Stimulated activated CD8-positive, alpha-beta memory T cell treated with anti-CD3 and anti-CD28 coated beads, Interleukin-4, amount 100 ng/mL, for 1 hour (primary cell): ENCODE measurements around the gene AKR7A2.

Experiments used
- DNase-seq, 2 donors: peaks; one replicate each; pipeline ENCODE4 v3.0.0-alpha.2; 2020; ENCODE audit warnings: low read depth in 2 of 2, low spot score in 1 of 2

Gene AKR7A2

GRCh38 chr1:19343617-19344350 is 31.8 kb upstream of the AKR7A2 start:
- DNase-seq: no peak

GRCh38 chr1:19342894-19343616 is 31.1 kb upstream of the AKR7A2 start:
- no peak for DNase-seq

DNA sequence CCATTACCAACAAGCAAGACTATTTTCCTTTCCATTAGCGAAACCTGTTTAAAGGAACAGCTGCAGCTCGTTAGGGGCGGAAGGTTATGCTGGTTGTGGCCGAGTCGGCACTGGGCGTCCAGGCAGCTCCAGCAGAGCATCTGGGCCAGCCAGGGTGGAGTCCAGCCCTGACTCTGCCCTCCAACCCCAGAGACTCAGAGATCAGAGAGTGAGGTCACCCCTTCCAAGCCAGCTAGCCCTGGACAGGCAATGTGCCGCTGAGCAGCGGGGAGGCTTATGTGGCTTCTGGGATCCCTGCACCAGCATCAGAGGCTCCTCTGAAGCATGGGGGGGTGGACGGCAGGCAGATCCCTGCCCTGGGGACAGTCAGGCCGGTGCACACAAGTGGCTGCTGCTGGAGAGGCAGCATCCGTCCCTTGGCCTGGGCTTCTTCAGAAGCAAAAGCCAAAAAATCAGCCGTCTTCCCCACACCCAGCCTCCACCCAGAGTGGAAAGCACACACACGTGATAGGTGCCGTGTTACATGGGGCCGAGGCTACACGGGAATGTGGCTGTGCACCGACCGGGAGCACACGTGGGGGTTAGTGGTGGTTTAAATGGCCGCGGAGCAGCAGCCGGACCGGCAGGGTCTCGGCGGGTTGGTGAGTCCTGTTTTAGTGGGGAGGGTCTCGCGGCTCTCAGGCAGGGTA is 30.3 kb upstream of the AKR7A2 start:
- no peak for DNase-seq

- DNase-seq: peak; percentile 22 to 44
Measured at GRCh38 chr1:19341201-19342061, 29.5 kb upstream of the AKR7A2 start.

DNA sequence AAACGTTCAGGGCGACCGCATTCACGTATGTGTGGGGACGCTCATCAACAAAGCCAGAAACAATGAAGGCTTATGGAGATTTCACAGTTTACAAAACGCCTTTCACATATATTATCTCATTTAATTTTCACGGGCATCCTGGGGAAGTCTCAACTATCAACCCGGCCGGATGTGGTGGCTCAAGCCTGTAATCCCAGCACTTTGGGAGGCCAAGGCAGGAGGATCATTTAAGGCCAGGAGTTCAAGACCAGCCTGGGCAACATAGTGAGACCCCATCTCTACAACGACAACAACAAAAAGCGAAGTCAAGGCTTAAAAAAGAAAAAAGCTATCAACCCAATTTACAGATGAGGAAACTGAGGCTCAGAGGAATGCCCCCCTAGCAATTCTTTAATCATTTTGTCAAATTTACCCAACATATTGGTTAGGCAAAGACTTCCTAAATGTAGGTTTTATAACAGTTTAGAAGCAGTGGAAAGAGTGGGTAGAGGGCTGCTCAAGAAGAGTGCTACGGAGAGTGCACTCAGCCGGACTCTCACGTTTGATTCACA is 28.5 kb upstream of the AKR7A2 start:
- DNase-seq: no peak

DNA sequence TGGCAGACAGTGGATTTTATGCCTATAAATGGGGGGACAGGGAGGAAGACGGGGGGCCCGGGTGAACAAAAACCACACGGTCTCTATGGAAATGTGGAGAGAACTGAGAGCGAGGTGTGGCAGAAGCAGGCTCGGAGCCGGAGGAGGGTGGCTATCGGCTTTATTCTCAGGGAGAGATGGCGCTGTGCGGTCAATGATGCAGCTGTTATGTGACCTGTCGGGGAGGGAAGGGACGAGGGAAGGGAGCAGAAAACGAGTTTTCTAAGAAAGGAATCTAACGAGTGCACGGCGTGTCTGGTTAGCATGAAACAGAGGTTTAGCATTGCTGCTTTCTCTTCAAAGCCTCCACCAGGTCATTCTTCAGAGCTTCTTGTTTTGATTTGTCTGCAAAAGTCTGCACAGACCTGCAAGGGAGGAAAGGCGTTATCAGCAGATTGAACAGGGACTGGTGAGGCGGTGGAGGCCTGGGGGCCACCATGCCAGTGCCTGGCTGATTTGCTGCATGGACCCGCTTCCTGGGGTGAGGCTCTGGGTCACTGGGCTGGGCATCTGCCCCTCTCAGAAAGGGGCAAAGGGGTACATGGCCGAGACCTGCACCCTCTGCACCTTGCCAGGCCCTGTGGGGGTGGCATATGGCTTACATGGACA is 27.4 kb upstream of the AKR7A2 start:
- DNase-seq: no peak

DNA sequence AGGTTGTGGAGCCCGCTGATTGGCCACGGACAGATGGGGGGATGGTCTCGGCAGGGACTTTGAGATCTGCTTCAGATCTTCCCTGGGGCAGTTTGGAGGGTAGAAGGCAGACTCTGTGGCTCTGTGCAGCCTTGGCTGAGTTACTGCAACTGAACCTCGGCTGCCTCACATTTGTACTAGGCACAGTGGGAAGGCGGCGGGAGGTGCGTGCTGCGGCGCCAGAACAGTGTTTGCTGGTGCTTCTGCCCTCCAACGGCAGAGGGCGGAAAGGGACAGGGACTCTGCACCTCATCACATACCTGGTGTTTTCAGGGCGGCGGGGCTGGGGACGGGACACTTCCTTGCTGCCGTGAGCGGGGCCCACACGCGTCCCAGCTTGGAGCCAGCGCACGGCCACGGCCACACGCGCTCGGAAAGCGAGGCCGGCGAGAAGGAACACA is 26.4 kb upstream of the AKR7A2 start:
- no peak for DNase-seq

- no peak for DNase-seq
Measured at GRCh38 chr1:19337289-19337688, 25.3 kb upstream of the AKR7A2 start.

DNA sequence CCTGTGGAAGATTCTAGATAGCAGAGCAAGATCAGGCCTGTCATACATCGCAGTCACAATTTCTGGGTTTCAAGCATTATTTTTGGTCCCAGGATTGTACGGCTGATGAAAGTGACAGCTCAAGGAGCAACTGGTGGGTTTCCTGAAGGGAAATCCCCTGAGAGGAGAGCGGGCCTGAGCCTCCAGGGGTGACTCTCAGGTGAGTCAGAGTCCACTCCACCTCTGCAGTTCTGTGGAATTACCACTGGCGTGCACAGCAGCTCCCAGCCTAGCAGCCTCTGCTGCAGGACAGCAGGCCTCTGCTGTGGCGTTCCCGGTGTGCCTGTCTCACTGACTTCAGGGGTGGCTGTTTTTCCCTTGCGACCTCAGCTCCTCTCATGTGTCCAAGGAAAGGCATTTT is 24.6 kb upstream of the AKR7A2 start:
- no peak for DNase-seq

DNA sequence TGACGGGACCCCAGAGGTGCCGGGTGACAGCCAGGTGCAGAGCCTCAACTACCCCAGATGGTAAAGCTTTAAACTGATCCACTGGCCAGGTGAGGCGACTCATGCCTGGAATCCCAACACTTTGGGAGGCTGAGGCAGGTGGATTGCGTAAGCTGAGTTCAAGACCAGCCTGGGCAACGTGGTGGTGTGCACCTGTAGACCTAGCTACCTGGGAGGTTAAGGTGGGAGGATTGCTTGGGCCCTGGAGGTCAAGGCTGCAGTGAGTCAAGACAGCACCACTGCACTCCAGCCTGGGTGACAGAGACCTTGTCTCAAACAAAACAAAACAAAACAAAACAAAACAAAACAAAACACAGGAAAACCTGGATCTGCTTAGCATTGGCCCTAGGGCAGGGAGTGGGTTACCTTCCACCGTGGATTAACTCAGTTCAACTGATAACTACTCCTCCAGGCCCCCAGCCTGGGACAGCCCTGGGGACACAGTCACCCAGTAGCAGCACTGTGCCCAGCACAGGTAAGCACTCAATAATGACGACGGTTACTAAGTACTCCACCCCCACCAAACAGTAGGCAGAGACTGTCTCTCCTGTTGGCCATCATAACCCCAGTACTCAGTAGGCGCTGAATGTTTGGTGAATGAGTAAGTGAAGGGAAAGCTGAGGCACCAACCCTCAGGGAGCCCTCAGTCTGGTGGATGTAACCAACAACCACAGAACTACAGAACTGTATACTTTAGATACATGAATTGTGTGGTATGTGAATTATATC is 21.8 kb upstream of the AKR7A2 start:
- DNase-seq: no peak

GRCh38 chr1:19332832-19333231 is 20.9 kb upstream of the AKR7A2 start:
- no peak for DNase-seq

DNA sequence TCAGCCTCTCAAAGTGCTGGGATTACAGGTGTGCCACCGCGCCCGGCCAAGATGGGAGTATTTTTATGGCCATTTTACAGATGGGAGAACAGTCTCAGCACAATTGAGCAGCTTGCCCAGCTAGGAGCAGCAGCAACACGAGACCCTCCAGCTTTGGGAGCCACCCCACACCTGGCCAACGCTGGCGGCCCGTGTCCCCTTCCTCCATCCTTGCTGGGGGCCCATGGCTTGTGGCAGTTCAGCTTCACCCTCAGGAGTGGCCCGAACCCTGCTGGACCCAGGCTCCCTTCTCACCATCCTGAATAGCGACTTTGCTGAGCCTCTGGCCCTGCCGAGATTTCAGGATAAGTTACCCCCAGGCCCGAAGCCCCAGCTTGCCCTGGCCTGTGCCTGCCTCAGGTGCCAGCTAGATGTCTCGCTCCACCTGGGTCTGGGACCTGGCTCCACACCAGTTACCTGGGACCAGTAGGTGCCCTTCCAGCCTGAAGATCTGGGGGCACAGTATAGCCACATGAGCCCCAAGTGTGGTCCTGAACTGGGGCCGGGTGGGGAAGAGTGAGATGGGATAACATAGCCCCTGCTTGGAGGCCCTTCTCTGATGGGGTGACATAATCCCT is 19.4 kb upstream of the AKR7A2 start:
- no peak for DNase-seq

- no peak for DNase-seq
Measured at GRCh38 chr1:19330449-19331135, 18.6 kb upstream of the AKR7A2 start.

GRCh38 chr1:19329611-19330010 is 17.7 kb upstream of the AKR7A2 start:
- no peak for DNase-seq

DNA sequence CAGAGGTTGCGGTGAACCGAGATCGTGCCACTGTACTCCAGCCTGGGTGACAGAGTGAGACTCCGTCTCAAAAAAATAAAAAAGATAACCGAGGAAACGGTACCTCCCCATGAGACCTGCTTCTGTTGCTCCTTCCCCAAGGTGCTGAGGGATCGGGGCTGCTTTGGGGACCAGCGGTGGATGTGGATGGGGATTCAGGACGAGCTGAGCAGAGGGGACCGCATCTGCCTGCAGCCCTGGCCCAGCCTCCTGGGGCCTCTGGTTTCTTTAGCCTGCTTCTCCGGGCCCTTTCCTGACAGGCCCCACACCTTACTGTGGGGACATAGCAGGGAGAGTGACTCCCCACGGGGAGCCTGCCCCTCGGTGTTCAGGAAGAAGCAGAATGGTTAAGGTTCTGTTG is 17.2 kb upstream of the AKR7A2 start:
- DNase-seq: no peak

DNA sequence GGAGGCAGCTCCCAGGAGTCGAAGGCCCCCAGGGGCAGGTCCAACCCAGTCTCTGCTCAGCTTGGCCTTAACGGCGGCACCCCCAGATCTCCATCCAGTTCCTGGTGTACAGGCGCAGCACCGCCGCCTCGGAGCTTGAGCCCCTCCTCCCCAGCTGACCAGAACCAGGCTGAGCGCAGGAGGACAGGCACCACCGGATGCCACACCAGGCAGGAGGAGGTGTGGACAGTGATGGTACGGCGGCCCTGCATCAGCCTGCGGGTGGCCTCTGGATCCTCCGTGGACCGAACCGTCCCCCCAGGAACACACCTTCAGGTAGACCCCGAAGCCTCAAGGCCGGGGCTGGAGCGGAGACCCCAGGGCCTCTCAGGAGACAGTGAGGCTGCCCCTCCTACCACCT is 16.5 kb upstream of the AKR7A2 start:
- no peak for DNase-seq

DNA sequence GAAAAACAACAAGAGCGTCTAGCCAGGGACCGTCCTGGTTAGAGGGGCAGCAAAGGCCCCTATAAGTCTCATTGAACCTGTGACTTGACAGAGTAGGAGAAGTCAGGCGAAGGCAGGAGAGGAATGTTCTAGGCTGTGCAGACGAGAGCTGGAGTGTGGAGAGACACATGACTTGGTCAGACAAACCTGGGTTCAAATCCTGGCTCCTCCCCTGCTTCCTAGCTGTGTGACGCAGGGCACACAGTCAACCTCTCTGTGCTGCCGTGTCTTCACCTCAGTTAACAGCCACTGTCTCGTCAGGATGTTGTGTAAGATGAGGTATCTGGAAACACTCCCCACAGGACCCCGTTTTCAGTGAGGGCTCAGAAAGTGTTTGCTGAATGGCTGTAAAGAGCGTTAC is 15.8 kb upstream of the AKR7A2 start:
- DNase-seq: no peak

DNA sequence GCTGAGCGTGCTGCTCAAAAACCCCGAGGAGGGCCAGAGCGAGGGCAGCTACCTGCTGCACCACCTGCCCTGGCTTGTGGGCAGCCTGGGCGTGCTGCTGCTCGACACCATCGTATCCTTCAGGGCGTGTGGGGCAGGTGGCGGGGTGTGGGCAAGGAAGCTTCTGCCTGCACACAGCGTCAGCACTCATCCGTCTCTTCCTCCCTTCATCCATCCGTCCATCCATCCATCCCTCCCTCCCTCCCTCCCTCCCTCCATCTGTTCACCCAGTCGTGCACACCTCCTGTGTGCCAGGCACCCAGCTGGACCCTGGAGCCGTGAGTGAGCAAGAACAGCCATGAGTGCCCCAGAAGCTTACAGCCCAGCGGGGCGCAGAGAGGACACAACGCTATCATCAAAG is 15.4 kb upstream of the AKR7A2 start:
- DNase-seq: no peak

GRCh38 chr1:19326748-19327065 is 14.8 kb upstream of the AKR7A2 start:
- DNase-seq: no peak
